CD8-positive, alpha-beta memory T cell (primary cell): ENCODE results near the gene POU2F3. TPM values are rescaled to one million over a fixed set of nuclear protein-coding genes. Genes with fewer than 3 reads are reported as not detected.

Experiments
- CTCF ChIA-PET: fragments of 350-600 bp; sonication (Branson Sonifier 250); formaldehyde crosslinking; loops from one replicate; lab custom pipeline; 2021; ENCODE audit warnings: antibody characterized with exemption; lab: Charles Lee
- POLR2A ChIA-PET: fragments of 350-600 bp; sonication (Branson Sonifier 250); formaldehyde crosslinking; loops from one replicate; lab custom pipeline; 2021; ENCODE audit warnings: antibody characterized with exemption; lab: Charles Lee
- DNase-seq, 5 donors: peaks; one replicate each; pipeline versions ENCODE4 v3.0.0 to v3.0.0-alpha.2; 2020 to 2022; ENCODE audit warnings: mixed read lengths in 1 of 5
- H3K27ac ChIP-seq: one replicate; pipeline ENCODE4 v1.7.0; 2013; ENCODE audit warnings: low read depth, mild to moderate bottlenecking, low read length, moderate library complexity
- H3K27me3 ChIP-seq: 2 replicates; pipeline ENCODE4 v1.7.0; 2013; ENCODE audit warnings: low read length, mild to moderate bottlenecking; ENCODE audit not compliant: insufficient read depth, poor library complexity, severe bottlenecking
- H3K36me3 ChIP-seq: 2 replicates; pipeline ENCODE4 v1.7.0; 2013; ENCODE audit warnings: mild to moderate bottlenecking, low read length, moderate library complexity; ENCODE audit not compliant: insufficient read depth
- H3K4me1 ChIP-seq: 2 replicates; pipeline ENCODE4 v1.7.0; 2013; ENCODE audit warnings: mild to moderate bottlenecking, low read length, moderate library complexity; ENCODE audit not compliant: insufficient read depth
- H3K4me3 ChIP-seq: 2 replicates; pipeline ENCODE4 v1.7.0; 2013; ENCODE audit warnings: mild to moderate bottlenecking, low read length
- H3K9me3 ChIP-seq: 2 replicates; pipeline ENCODE4 v1.7.0; 2013; ENCODE audit warnings: mild to moderate bottlenecking, low read length
- H3K27ac Mint-ChIP-seq, 8 donors: one replicate each; pipeline ENCODE4 v1.8.0; 2020 to 2021; ENCODE audit warnings: mixed read lengths in 8 of 8, mild to moderate bottlenecking in 6 of 8, inconsistent platforms in 3 of 8, moderate library complexity in 3 of 8
- H3K27me3 Mint-ChIP-seq, 2 donors: one replicate each; pipeline ENCODE4 v1.8.0; 2020 to 2021; ENCODE audit warnings: mixed read lengths in 2 of 2, mild to moderate bottlenecking in 1 of 2, moderate library complexity in 1 of 2
- H3K36me3 Mint-ChIP-seq, 3 donors: one replicate each; pipeline ENCODE4 v1.8.0; 2020 to 2021; ENCODE audit warnings: mixed read lengths in 3 of 3, inconsistent platforms in 1 of 3, mild to moderate bottlenecking in 1 of 3
- H3K4me1 Mint-ChIP-seq, 3 donors: one replicate each; pipeline ENCODE4 v1.8.0; 2020 to 2021; ENCODE audit warnings: mixed read lengths in 3 of 3, inconsistent platforms in 1 of 3, mild to moderate bottlenecking in 1 of 3
- H3K4me3 Mint-ChIP-seq, 7 donors: one replicate each; pipeline ENCODE4 v1.8.0; 2020 to 2021; ENCODE audit warnings: mixed read lengths in 7 of 7, mild to moderate bottlenecking in 6 of 7, moderate library complexity in 4 of 7, inconsistent platforms in 2 of 7
- H3K9me3 Mint-ChIP-seq, 5 donors: one replicate each; pipeline ENCODE4 v1.8.0; 2020 to 2022; ENCODE audit warnings: mixed read lengths in 5 of 5, mild to moderate bottlenecking in 3 of 5, moderate library complexity in 2 of 5, inconsistent platforms in 1 of 5
- polyA plus RNA-seq: library from polyadenylated mRNA; unstranded; fragments of 300-500 nt; fragmentation: Illumina TruSeq; gene quantifications from one replicate; pipeline ENCODE4 v1.2.3, GENCODE V29; 2021
- total RNA-seq, 2 experiments: library from RNA; stranded (reverse); gene quantifications; one replicate each; pipeline ENCODE4 v1.2.3, GENCODE V29; 2021

The POU2F3 gene
- total and polyA plus RNA-seq, 3 experiments from 2014 or later = not detected

GRCh38 chr11:120316880-120317688 is 77.1 kb downstream of the POU2F3 start:
- Histone ChIP-seq H3K4me1 (no peaks in the 10 kb centered on the region), H3K27me3 (no peaks in the 10 kb centered on the region), H3K9me3 (no peaks in the 10 kb centered on the region), H3K27ac (no peak overlapping the region), H3K4me3 (no peak overlapping the region), H3K36me3 (no peaks in the 10 kb centered on the region)
- DNase-seq = no peak
- H3K27ac Mint-ChIP-seq = no peak overlapping the region
- ChIA-PET POLR2A (no interaction called here), CTCF (interaction anchor here (2.8 kb wide), 2 partner anchors 14 to 15 kb away, joined by 6 to 9 read pairs; no protein-coding TSS in a partner anchor)
- no peaks in the 10 kb centered on the region for H3K36me3 Mint-ChIP-seq
- no peaks in the 10 kb centered on the region for H3K4me1 Mint-ChIP-seq
- peaks cover 11 to 34% of the 10 kb centered on the region in 2 donors for H3K27me3 Mint-ChIP-seq
- H3K4me3 Mint-ChIP-seq = no peak overlapping the region
- no peaks in the 10 kb centered on the region for H3K9me3 Mint-ChIP-seq

GRCh38 chr11:120317689-120318480 is 77.9 kb downstream of the POU2F3 start:
- Mint-ChIP-seq H3K36me3 (no peaks in the 10 kb centered on the region), H3K4me1 (no peaks in the 10 kb centered on the region), H3K27ac (no peak overlapping the region), H3K27me3 (peaks cover 15 to 35% of the 10 kb centered on the region in 2 donors), H3K9me3 (no peaks in the 10 kb centered on the region), H3K4me3 (no peak overlapping the region)
- Histone ChIP-seq H3K9me3 (no peaks in the 10 kb centered on the region), H3K27me3 (no peaks in the 10 kb centered on the region), H3K4me1 (no peaks in the 10 kb centered on the region), H3K27ac (no peak overlapping the region), H3K36me3 (no peaks in the 10 kb centered on the region), H3K4me3 (no peak overlapping the region)
- DNase-seq = no peak
- ChIA-PET POLR2A (no interaction called here), CTCF (interaction anchor here (2.8 kb wide), 2 partner anchors 14 to 15 kb away, joined by 6 to 9 read pairs; no protein-coding TSS in a partner anchor)

- Histone ChIP-seq H3K27ac (no peak overlapping the region), H3K36me3 (no peaks in the 10 kb centered on the region), H3K9me3 (no peaks in the 10 kb centered on the region), H3K4me3 (no peak overlapping the region), H3K4me1 (no peaks in the 10 kb centered on the region), H3K27me3 (peaks cover 10% of the 10 kb centered on the region)
- CTCF ChIA-PET = interaction anchor here (2.8 kb wide), 2 partner anchors 14 to 15 kb away, joined by 6 to 9 read pairs; no protein-coding TSS in a partner anchor
- Mint-ChIP-seq H3K36me3 (no peaks in the 10 kb centered on the region), H3K27ac (no peak overlapping the region), H3K4me1 (no peaks in the 10 kb centered on the region), H3K4me3 (no peak overlapping the region), H3K9me3 (no peaks in the 10 kb centered on the region), H3K27me3 (peaks cover 24 to 44% of the 10 kb centered on the region in 2 donors)
- no peak for DNase-seq
- POLR2A ChIA-PET = no interaction called here
These were observed 79.0 kb downstream of the POU2F3 start for GRCh38 chr11:120318906-120319305.

GRCh38 chr11:120324932-120325810 is 85.2 kb downstream of the POU2F3 start, which contains the start of gene TLCD5:
Gene TLCD5, plus strand, starts transcription at chr11:120325299. Its CDS starts 2,143 bp downstream, at chr11:120327442.
- Mint-ChIP-seq H3K4me1 (peaks cover 22 to 33% (median 30%) of the 10 kb centered on the region in 3 donors), H3K27me3 (peaks cover 48 to 71% of the 10 kb centered on the region in 2 donors), H3K9me3 (no peaks in the 10 kb centered on the region), H3K27ac (peak within 1 kb of the TSS in 4 of 8 donors; percentile 20 to 76 (median 34)), H3K4me3 (peak within 1 kb of the TSS; percentile 60 to 83 (median 78)), H3K36me3 (peaks cover 0 to 2% (median 0%) of the 10 kb centered on the region in 3 donors)
- CTCF ChIA-PET = interaction anchor here (1.0 to 1.6 kb wide), 3 partner anchors 9 to 360 kb away, joined by 3 to 5 read pairs (median 4); no protein-coding TSS in a partner anchor
- POLR2A ChIA-PET = no interaction called here
- peak in 3 of 5 donors; percentile 17 to 53 (median 17) for DNase-seq
- peaks cover 40% of the 10 kb centered on the region for H3K27me3 ChIP-seq
- H3K36me3 ChIP-seq = no peaks in the 10 kb centered on the region
- no peak within 1 kb of the TSS for H3K27ac ChIP-seq
- no peaks in the 10 kb centered on the region for H3K4me1 ChIP-seq
- no peaks in the 10 kb centered on the region for H3K9me3 ChIP-seq
- H3K4me3 ChIP-seq = peak within 1 kb of the TSS; percentile 27

GRCh38 chr11:120326228-120326627 is 86.3 kb downstream of the POU2F3 start:
- Mint-ChIP-seq H3K4me3 (peak overlapping the region; percentile 40 to 75 (median 55)), H3K36me3 (peaks cover 0 to 2% (median 0%) of the 10 kb centered on the region in 3 donors), H3K27ac (peak overlapping the region in 2 of 8 donors; percentile 12 to 29), H3K4me1 (peaks cover 22 to 33% (median 30%) of the 10 kb centered on the region in 3 donors), H3K9me3 (no peaks in the 10 kb centered on the region), H3K27me3 (peaks cover 52 to 75% of the 10 kb centered on the region in 2 donors)
- Histone ChIP-seq H3K27me3 (peaks cover 40% of the 10 kb centered on the region), H3K9me3 (no peaks in the 10 kb centered on the region), H3K4me1 (no peaks in the 10 kb centered on the region), H3K4me3 (no peak overlapping the region), H3K27ac (no peak overlapping the region), H3K36me3 (no peaks in the 10 kb centered on the region)
- no peak for DNase-seq
- CTCF ChIA-PET = interaction anchor here (0.7 to 1.6 kb wide), 2 partner anchors 9 to 359 kb away, joined by 3 to 5 read pairs; no protein-coding TSS in a partner anchor
- POLR2A ChIA-PET = no interaction called here

GRCh38 chr11:120326845-120327281 is 86.9 kb downstream of the POU2F3 start:
- H3K27me3 Mint-ChIP-seq = peaks cover 56 to 75% of the 10 kb centered on the region in 2 donors
- CTCF ChIA-PET = interaction anchor here (0.7 kb wide), 1 partner anchor 8 kb away, joined by 3 read pairs; no protein-coding TSS in a partner anchor
- H3K9me3 Mint-ChIP-seq = no peaks in the 10 kb centered on the region
- no peak for DNase-seq
- peak overlapping the region; percentile 12 to 75 (median 55) for H3K4me3 Mint-ChIP-seq
- Histone ChIP-seq H3K4me3 (no peak overlapping the region), H3K27me3 (peaks cover 40% of the 10 kb centered on the region), H3K27ac (no peak overlapping the region), H3K36me3 (no peaks in the 10 kb centered on the region), H3K9me3 (no peaks in the 10 kb centered on the region), H3K4me1 (no peaks in the 10 kb centered on the region)
- H3K36me3 Mint-ChIP-seq = peaks cover 0 to 2% (median 0%) of the 10 kb centered on the region in 3 donors
- H3K27ac Mint-ChIP-seq = no peak overlapping the region
- POLR2A ChIA-PET = no interaction called here
- H3K4me1 Mint-ChIP-seq = peaks cover 22 to 33% (median 30%) of the 10 kb centered on the region in 3 donors

GRCh38 chr11:120327311-120327710 is 87.4 kb downstream of the POU2F3 start:
- H3K4me1 Mint-ChIP-seq = peaks cover 22 to 33% (median 30%) of the 10 kb centered on the region in 3 donors

More at GRCh38 chr11:120327311-120327710, 87.4 kb downstream of the POU2F3 start:
- H3K4me3 Mint-ChIP-seq = no peak overlapping the region
- Histone ChIP-seq H3K27ac (no peak overlapping the region), H3K4me3 (no peak overlapping the region), H3K4me1 (no peaks in the 10 kb centered on the region), H3K27me3 (peaks cover 40% of the 10 kb centered on the region), H3K9me3 (no peaks in the 10 kb centered on the region), H3K36me3 (no peaks in the 10 kb centered on the region)
- CTCF ChIA-PET = no interaction called here
- peaks cover 55 to 70% of the 10 kb centered on the region in 2 donors for H3K27me3 Mint-ChIP-seq
- peaks cover 0 to 2% (median 0%) of the 10 kb centered on the region in 3 donors for H3K36me3 Mint-ChIP-seq
- no peaks in the 10 kb centered on the region for H3K9me3 Mint-ChIP-seq
- POLR2A ChIA-PET = no interaction called here
- DNase-seq = no peak
- no peak overlapping the region for H3K27ac Mint-ChIP-seq
